ENCODE data around the gene ZNF286A.
"Not testable (repeated sequence)": the region's sequence is repeated elsewhere in the genome, so short reads cannot be mapped to it uniquely, and the experiment has no call there.

Gene ZNF286A

GRCh38 chr17:15662681-15663080 is 36.9 kb upstream of the ZNF286A start:
- H4K8ac ChIP-seq (ENCODE audit: low read depth, low read length) = no peak overlapping the region
- WGBS (ENCODE audit: extremely low coverage, insufficient coverage, insufficient read length) = no CpG with 5 or more reads among the region's 3 CpGs

GRCh38 chr17:15663176-15663575 is 36.4 kb upstream of the ZNF286A start:
- no peak overlapping the region for H2BK5ac ChIP-seq (ENCODE audit: low read depth, low read length, poor library complexity)
- H3K4me3 ChIP-seq (ENCODE audit: low read depth, low read length) = no peak overlapping the region
- H3K14ac ChIP-seq (ENCODE audit: low read length) = no peak overlapping the region
- no peak overlapping the region for H2AK5ac ChIP-seq (ENCODE audit: low read length)
- no peak overlapping the region for H4K8ac ChIP-seq (ENCODE audit: low read depth, low read length)
- no peak overlapping the region for H2AFZ ChIP-seq (ENCODE audit: insufficient read depth, low read length, poor library complexity)
- H3K4me2 ChIP-seq (ENCODE audit: low read length) = no peak overlapping the region
- no peaks in the 10 kb centered on the region for H3K79me2 ChIP-seq (ENCODE audit: control insufficient read depth, insufficient read depth, low read length, poor library complexity)
- H3K27ac ChIP-seq (ENCODE audit: low read depth, low read length) = no peak overlapping the region
- peaks cover 2% of the 10 kb centered on the region for H3K79me1 ChIP-seq (ENCODE audit: low read length)
- H3K9ac ChIP-seq (ENCODE audit: low read length) = no peak overlapping the region
- H3K36me3 ChIP-seq (ENCODE audit: control insufficient read depth in 1 of 2, insufficient read depth in 2 of 2, low read length in 2 of 2) = peaks cover 4 to 7% of the 10 kb centered on the region in 2 experiments
- no peaks in the 10 kb centered on the region for H3K27me3 ChIP-seq (ENCODE audit: insufficient read depth, low read length)
- no peak overlapping the region for H4K91ac ChIP-seq (ENCODE audit: low read depth, low read length)
- no peak overlapping the region for H3K18ac ChIP-seq (ENCODE audit: low read length)
- H3K4me1 ChIP-seq (ENCODE audit: control insufficient read depth in 1 of 2, insufficient read depth in 2 of 2, low read length in 2 of 2) = peaks cover 14% of the 10 kb centered on the region in 2 experiments
- no CpG with 5 or more reads among the region's 6 CpGs for WGBS (ENCODE audit: extremely low coverage, insufficient coverage, insufficient read length)
- H2BK120ac ChIP-seq (ENCODE audit: insufficient read depth, low read length, poor library complexity) = no peak overlapping the region
- H3K4ac ChIP-seq (ENCODE audit: low read depth, low read length) = no peak overlapping the region
- H2BK12ac ChIP-seq (ENCODE audit: low read length) = no peak overlapping the region
- no peak overlapping the region for H3K23ac ChIP-seq (ENCODE audit: low read length)
- H4K12ac ChIP-seq (ENCODE audit: low read depth, low read length) = no peak overlapping the region
- H3K9me3 ChIP-seq (ENCODE audit: insufficient read depth, low read depth, low read length) = no peaks in the 10 kb centered on the region
- DNase-seq = no peak

More at GRCh38 chr17:15662681-15663080, 36.9 kb upstream of the ZNF286A start:
- Histone ChIP-seq H2BK12ac (ENCODE audit: low read length) (no peak overlapping the region), H3K9ac (ENCODE audit: low read length) (no peak overlapping the region), H3K4ac (ENCODE audit: low read depth, low read length) (no peak overlapping the region), H3K4me2 (ENCODE audit: low read length) (no peak overlapping the region), H3K27me3 (ENCODE audit: insufficient read depth, low read length) (no peaks in the 10 kb centered on the region), H3K4me1 (ENCODE audit: control insufficient read depth in 1 of 2, insufficient read depth in 2 of 2, low read length in 2 of 2) (peaks cover 14% of the 10 kb centered on the region in 2 experiments), H2BK120ac (ENCODE audit: insufficient read depth, low read length, poor library complexity) (no peak overlapping the region), H2AK5ac (ENCODE audit: low read length) (no peak overlapping the region), H3K4me3 (ENCODE audit: low read depth, low read length) (no peak overlapping the region), H3K14ac (ENCODE audit: low read length) (no peak overlapping the region), H4K91ac (ENCODE audit: low read depth, low read length) (no peak overlapping the region), H2AFZ (ENCODE audit: insufficient read depth, low read length, poor library complexity) (no peak overlapping the region), H2BK5ac (ENCODE audit: low read depth, low read length, poor library complexity) (no peak overlapping the region), H3K23ac (ENCODE audit: low read length) (no peak overlapping the region), H3K9me3 (ENCODE audit: insufficient read depth, low read depth, low read length) (no peaks in the 10 kb centered on the region), H3K36me3 (ENCODE audit: control insufficient read depth in 1 of 2, insufficient read depth in 2 of 2, low read length in 2 of 2) (peaks cover 4 to 5% of the 10 kb centered on the region in 2 experiments), H3K27ac (ENCODE audit: low read depth, low read length) (no peak overlapping the region), H3K18ac (ENCODE audit: low read length) (no peak overlapping the region), H3K79me1 (ENCODE audit: low read length) (peaks cover 2% of the 10 kb centered on the region), H4K12ac (ENCODE audit: low read depth, low read length) (no peak overlapping the region), H3K79me2 (ENCODE audit: control insufficient read depth, insufficient read depth, low read length, poor library complexity) (no peaks in the 10 kb centered on the region)
- DNase-seq = peak; percentile 28 to 67

GRCh38 chr17:15663691-15664090 is 35.9 kb upstream of the ZNF286A start:
- Histone ChIP-seq H3K14ac (ENCODE audit: low read length) (no peak overlapping the region), H2AFZ (ENCODE audit: insufficient read depth, low read length, poor library complexity) (no peak overlapping the region), H2BK12ac (ENCODE audit: low read length) (no peak overlapping the region), H3K9me3 (ENCODE audit: insufficient read depth, low read depth, low read length) (no peaks in the 10 kb centered on the region), H3K4me1 (ENCODE audit: control insufficient read depth in 1 of 2, insufficient read depth in 2 of 2, low read length in 2 of 2) (peaks cover 14% of the 10 kb centered on the region in 2 experiments), H3K4me3 (ENCODE audit: low read depth, low read length) (no peak overlapping the region), H3K9ac (ENCODE audit: low read length) (no peak overlapping the region), H3K4me2 (ENCODE audit: low read length) (no peak overlapping the region), H4K8ac (ENCODE audit: low read depth, low read length) (no peak overlapping the region), H3K27me3 (ENCODE audit: insufficient read depth, low read length) (no peaks in the 10 kb centered on the region), H3K79me2 (ENCODE audit: control insufficient read depth, insufficient read depth, low read length, poor library complexity) (no peaks in the 10 kb centered on the region), H3K79me1 (ENCODE audit: low read length) (peaks cover 2% of the 10 kb centered on the region), H4K12ac (ENCODE audit: low read depth, low read length) (no peak overlapping the region), H2BK5ac (ENCODE audit: low read depth, low read length, poor library complexity) (no peak overlapping the region), H3K23ac (ENCODE audit: low read length) (no peak overlapping the region), H3K4ac (ENCODE audit: low read depth, low read length) (no peak overlapping the region), H3K36me3 (ENCODE audit: control insufficient read depth in 1 of 2, insufficient read depth in 2 of 2, low read length in 2 of 2) (peaks cover 4 to 7% of the 10 kb centered on the region in 2 experiments), H3K18ac (ENCODE audit: low read length) (no peak overlapping the region), H3K27ac (ENCODE audit: low read depth, low read length) (no peak overlapping the region), H2AK5ac (ENCODE audit: low read length) (no peak overlapping the region), H2BK120ac (ENCODE audit: insufficient read depth, low read length, poor library complexity) (no peak overlapping the region), H4K91ac (ENCODE audit: low read depth, low read length) (no peak overlapping the region)
- no CpG with 5 or more reads among the region's 5 CpGs for WGBS (ENCODE audit: extremely low coverage, insufficient coverage, insufficient read length)
- no peak for DNase-seq

- H3K4ac ChIP-seq (ENCODE audit: low read depth, low read length); H3K9ac ChIP-seq (ENCODE audit: low read length); H3K4me2 ChIP-seq (ENCODE audit: low read length); H3K23ac ChIP-seq (ENCODE audit: low read length); H3K14ac ChIP-seq (ENCODE audit: low read length); H3K9me3 ChIP-seq (ENCODE audit: insufficient read depth, low read depth, low read length); H3K27me3 ChIP-seq (ENCODE audit: insufficient read depth, low read length); H2AFZ ChIP-seq (ENCODE audit: insufficient read depth, low read length, poor library complexity); H4K12ac ChIP-seq (ENCODE audit: low read depth, low read length); H2BK120ac ChIP-seq (ENCODE audit: insufficient read depth, low read length, poor library complexity); H2AK5ac ChIP-seq (ENCODE audit: low read length); H4K8ac ChIP-seq (ENCODE audit: low read depth, low read length); DNase-seq; H4K91ac ChIP-seq (ENCODE audit: low read depth, low read length); H3K4me3 ChIP-seq (ENCODE audit: low read depth, low read length); H3K79me2 ChIP-seq (ENCODE audit: control insufficient read depth, insufficient read depth, low read length, poor library complexity); H3K27ac ChIP-seq (ENCODE audit: low read depth, low read length); H2BK12ac ChIP-seq (ENCODE audit: low read length); H3K36me3 ChIP-seq (ENCODE audit: control insufficient read depth in 1 of 2, insufficient read depth in 2 of 2, low read length in 2 of 2); H3K18ac ChIP-seq (ENCODE audit: low read length); H2BK5ac ChIP-seq (ENCODE audit: low read depth, low read length, poor library complexity); H3K4me1 ChIP-seq (ENCODE audit: control insufficient read depth in 1 of 2, insufficient read depth in 2 of 2, low read length in 2 of 2); H3K79me1 ChIP-seq (ENCODE audit: low read length): not testable (repeated sequence)
- WGBS (ENCODE audit: extremely low coverage, insufficient coverage, insufficient read length) = no CpG with 5 or more reads among the region's 5 CpGs
These were observed 30.0 kb upstream of the ZNF286A start for GRCh38 chr17:15669526-15669925.

All from trophoblast cell (in vitro differentiated cells and primary cell).